ENCODE data around the gene RSBN1. TPM values are rescaled to one million over a fixed set of nuclear protein-coding genes. Genes with fewer than 3 reads are reported as not detected.

Gene RSBN1
- total RNA-seq, 4 donors from 2014 or later: 18.2 to 37.6 (median 24.5) TPM

DNA sequence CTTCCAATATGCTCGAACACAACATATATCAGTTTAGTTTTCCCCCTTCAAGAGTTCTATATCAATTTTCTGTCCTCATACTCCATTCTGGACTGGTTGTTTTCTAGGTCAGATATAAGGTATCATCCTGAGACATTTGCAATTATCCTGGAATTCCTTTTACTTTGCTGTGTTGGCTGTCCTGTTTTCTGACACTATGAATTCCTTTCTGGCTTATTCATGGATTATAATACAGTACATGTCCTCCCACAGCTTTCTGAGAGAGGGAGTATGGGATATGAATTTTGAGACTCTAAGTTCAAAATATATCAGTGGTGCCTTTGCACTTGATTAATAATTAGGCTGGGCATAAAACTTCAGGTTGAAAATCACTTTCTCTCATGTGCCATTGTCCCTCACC lies 64.9 kb downstream of the RSBN1 start:
- WGBS, 2 donors: 92 to 93% methylated on average over 1 of the region's 1 CpG
- no peak for DNase-seq (ENCODE audit: low spot score in 2 of 2)
- no peak overlapping the region for H3K4me3 ChIP-seq (ENCODE audit: low read depth, poor library complexity, severe bottlenecking)
- intact Hi-C loops (cut with DNase I; ENCODE audit: low total_unique reads): no loop called here
- TF ChIP-seq POLR2A (IDR thresholded peaks at IDR 0.05) (no peak), CTCF (IDR thresholded peaks at IDR 0.05) (no peak)

- DNase-seq (ENCODE audit: low spot score in 2 of 2): no peak
- intact Hi-C loops (cut with DNase I; ENCODE audit: low total_unique reads): no loop called here
- TF ChIP-seq CTCF (IDR thresholded peaks at IDR 0.05) (no peak), POLR2A (IDR thresholded peaks at IDR 0.05) (no peak)
- no peak overlapping the region for H3K4me3 ChIP-seq (ENCODE audit: low read depth, poor library complexity, severe bottlenecking)
- 89 to 91% methylated on average over 3 of the region's 3 CpGs for WGBS, 2 donors
These were observed 66.9 kb downstream of the RSBN1 start for GRCh38 chr1:113745425-113745824.

DNA sequence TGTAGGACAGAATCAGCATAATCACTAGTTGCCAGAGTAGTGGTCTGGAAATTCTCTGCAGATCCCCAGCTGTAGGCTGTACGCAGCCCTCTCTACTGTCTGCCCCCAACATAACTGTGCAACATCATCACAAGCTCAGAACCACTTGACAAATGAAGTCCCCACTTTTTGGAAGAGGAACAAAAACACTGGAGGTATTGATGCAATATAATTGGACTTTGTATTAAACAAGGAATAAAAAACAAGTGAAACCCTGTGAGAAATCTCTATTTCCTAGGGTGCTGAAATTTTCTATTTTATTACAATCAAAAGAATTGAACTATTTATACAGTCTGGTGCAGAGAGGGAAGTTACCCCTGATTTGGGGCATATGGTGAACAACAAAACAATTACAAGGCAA lies 68.2 kb downstream of the RSBN1 start:
- TF ChIP-seq CTCF (IDR thresholded peaks at IDR 0.05): no peak
- TF ChIP-seq POLR2A (IDR thresholded peaks at IDR 0.05): no peak
- H3K4me3 ChIP-seq (ENCODE audit: low read depth, poor library complexity, severe bottlenecking): no peak overlapping the region
- no peak for DNase-seq (ENCODE audit: low spot score in 2 of 2)
- WGBS, 2 donors: 92 to 94% methylated on average over 1 of the region's 1 CpG
- intact Hi-C loops (cut with DNase I; ENCODE audit: low total_unique reads): no loop called here

DNA sequence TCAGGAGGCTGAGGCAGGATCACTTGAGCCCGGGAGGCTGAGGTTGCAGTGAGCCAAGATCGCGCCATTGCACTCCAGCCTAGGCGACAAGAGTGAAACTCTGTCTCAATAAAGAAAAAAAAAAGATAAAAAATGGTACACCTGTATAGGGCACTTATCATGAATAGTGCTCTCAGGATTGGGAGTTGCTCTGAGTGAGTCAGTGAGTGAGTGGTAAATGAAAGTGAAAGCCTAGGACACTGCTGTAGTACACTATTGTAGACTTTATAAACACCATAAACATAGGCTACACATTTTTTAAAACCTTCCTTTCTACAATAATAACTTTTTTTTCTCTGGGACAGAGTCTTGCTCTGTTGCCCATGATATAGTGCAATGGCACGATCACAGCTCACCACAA lies 69.8 kb downstream of the RSBN1 start:
- no peak overlapping the region for H3K4me3 ChIP-seq (ENCODE audit: low read depth, poor library complexity, severe bottlenecking)
- 94 to 99% methylated on average over 5 of the region's 5 CpGs for WGBS, 2 donors
- TF ChIP-seq POLR2A (IDR thresholded peaks at IDR 0.05) (no peak), CTCF (IDR thresholded peaks at IDR 0.05) (no peak)
- DNase-seq (ENCODE audit: low spot score in 2 of 2): no peak
- intact Hi-C loops (cut with DNase I; ENCODE audit: low total_unique reads): no loop called here

DNA sequence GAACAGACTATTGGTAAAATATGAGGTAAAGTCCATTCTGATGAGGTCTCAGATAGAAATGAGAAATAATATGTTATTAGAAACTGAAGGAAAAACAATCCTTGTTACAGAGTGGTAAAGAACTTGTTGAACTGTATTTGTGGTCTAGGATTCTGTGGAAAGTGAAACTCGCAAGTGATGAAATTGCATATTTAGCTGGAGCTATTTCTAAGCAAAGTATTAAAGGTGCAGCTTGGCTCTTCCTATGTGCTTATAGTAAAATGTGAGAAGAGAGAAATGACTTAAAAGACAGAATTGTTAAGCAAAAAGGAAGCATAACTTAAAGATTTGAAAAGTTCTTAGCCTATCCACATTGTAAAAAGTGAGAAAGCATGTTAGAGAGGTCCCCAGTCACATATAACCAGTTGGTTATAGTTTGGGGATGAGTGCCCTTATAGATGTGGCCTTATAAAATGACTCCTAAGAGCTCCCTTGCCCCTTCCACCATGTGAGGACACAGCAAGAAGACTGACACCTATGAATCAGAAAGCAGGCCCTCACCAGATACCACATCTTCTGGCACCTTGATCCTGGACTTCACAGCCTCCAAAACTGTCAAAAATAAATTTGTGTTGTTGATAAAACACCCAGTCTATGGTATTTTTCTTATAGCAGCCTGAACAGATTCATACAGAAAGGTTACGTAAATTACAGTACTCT lies 77.8 kb downstream of the RSBN1 start:
- intact Hi-C loops (cut with DNase I; ENCODE audit: low total_unique reads): no loop called here
- TF ChIP-seq POLR2A (IDR thresholded peaks at IDR 0.05) (no peak), CTCF (IDR thresholded peaks at IDR 0.05) (no peak)
- H3K4me3 ChIP-seq (ENCODE audit: low read depth, poor library complexity, severe bottlenecking): no peak overlapping the region
- 91 to 98% methylated on average over 2 of the region's 2 CpGs for WGBS, 2 donors
- no peak for DNase-seq (ENCODE audit: low spot score in 2 of 2)

DNA sequence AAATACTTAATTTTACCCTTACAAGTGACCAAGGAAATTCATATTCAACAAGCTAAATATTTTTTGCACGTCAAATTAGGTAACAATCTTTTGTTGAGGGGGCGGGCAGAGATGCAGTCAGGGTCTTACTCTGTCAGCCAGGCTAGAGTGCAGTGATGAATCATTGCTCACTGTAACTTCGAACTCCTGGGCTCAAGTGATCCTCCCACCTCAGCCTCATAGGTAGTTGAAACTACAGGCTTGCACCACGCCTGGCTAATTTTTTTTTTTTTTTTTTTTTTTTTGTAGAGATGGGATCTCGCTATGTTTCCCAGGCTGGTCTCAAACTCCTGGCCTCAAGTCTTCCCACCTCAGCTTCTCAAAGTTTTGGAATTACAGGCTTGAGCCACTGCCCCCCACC lies 79.5 kb downstream of the RSBN1 start:
- intact Hi-C loops (cut with DNase I; ENCODE audit: low total_unique reads): no loop called here
- no peak overlapping the region for H3K4me3 ChIP-seq (ENCODE audit: low read depth, poor library complexity, severe bottlenecking)
- WGBS, 2 donors: 89 to 92% methylated on average over 5 of the region's 5 CpGs
- no peak for DNase-seq (ENCODE audit: low spot score in 2 of 2)
- TF ChIP-seq CTCF (IDR thresholded peaks at IDR 0.05) (no peak), POLR2A (IDR thresholded peaks at IDR 0.05) (no peak)

Measured in lower leg skin (tissue), 4 donors.